Peyer's patch (tissue), 4 donors: ENCODE data around the gene AP4E1. TPM values are rescaled to one million over a fixed set of nuclear protein-coding genes. Genes with fewer than 3 reads are reported as not detected.
"Not testable (repeated sequence)": the region's sequence is repeated elsewhere in the genome, so short reads cannot be mapped to it uniquely, and the experiment has no call there.

Experiments used
- DNase-seq, 3 donors: peaks; one replicate each; pipeline ENCODE4 v3.0.0-alpha.2; 2017 to 2019
- H3K27ac ChIP-seq, 4 donors: fragments of 200-600 bp; sonication (generic); one replicate each; pipeline ENCODE4 v1.5.1; 2016 to 2019
- H3K27me3 ChIP-seq, 2 donors: fragments of 200-600 bp; sonication (generic); one replicate each; pipeline ENCODE4 v1.5.1; 2019
- H3K36me3 ChIP-seq, 3 donors: fragments of 200-600 bp; sonication (generic); one replicate each; pipeline ENCODE4 v1.5.1; 2016 to 2019
- H3K4me1 ChIP-seq, 4 donors: fragments of 200-600 bp; sonication (generic); one replicate each; pipeline ENCODE4 v1.5.1; 2016 to 2019
- H3K4me3 ChIP-seq, 4 donors: fragments of 200-600 bp; sonication (generic); 1 replicate in 3 of 4; 2 replicates in 1 of 4; pipeline ENCODE4 v1.5.1; 2016 to 2019; ENCODE audit warnings: mild to moderate bottlenecking in 1 of 4
- H3K9me3 ChIP-seq, 4 donors: fragments of 200-600 bp; sonication (generic); one replicate each; pipeline ENCODE4 v1.5.1; 2016 to 2019; ENCODE audit warnings: mild to moderate bottlenecking in 1 of 4
- POLR2A ChIP-seq, 2 donors: fragments of 450-650 bp; IDR thresholded peaks; one replicate each; pipeline ENCODE4 v1.5.1; 2017; ENCODE audit warnings: antibody characterized with exemption in 2 of 2, mild to moderate bottlenecking in 2 of 2, moderate library complexity in 2 of 2
- total RNA-seq, 4 donors: library from RNA; depleted of rRNA; stranded (reverse); fragments of >200 nt; gene quantifications; one replicate each; pipeline ENCODE4 v1.1.0, GENCODE V29; 2016
- TF ChIP-seq, protein P1 (sequence below), 6 experiments: fragments of 450-650 bp in 4 of 6; fragments of 200-600 bp in 2 of 6; sonication (generic) in 1 of 6; IDR thresholded peaks; one replicate each; pipeline ENCODE4 v1.5.1; 2017 to 2019; ENCODE audit warnings: antibody characterized with exemption in 6 of 6, mild to moderate bottlenecking in 3 of 6, moderate library complexity in 1 of 6

The AP4E1 gene
- total RNA-seq, 4 donors from 2014 or later, result 8.3 to 13.7 (median 11.9) TPM

DNA sequence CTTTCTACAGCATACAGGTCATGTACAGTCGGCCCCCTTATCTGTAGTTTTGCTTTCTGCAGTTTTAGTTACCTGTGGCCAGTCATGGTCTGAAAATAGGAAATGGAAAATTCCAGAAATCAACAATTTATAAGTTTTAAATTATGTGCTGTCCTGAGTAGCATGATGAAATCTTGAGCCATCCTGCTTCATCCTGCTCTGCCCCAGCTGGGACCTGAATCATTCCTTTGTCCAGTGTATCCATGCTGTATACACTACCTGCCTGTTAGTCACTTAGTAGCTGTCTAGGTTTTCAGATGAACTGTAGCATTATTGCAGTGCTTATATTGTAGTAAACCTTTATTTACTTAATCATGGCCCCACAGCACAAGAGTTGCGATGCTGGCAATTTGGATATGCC is 44.8 kb downstream of the AP4E1 start:
- TF ChIP-seq POLR2A (IDR thresholded peaks at IDR 0.05), result no peak
- TF ChIP-seq, protein P1, sequence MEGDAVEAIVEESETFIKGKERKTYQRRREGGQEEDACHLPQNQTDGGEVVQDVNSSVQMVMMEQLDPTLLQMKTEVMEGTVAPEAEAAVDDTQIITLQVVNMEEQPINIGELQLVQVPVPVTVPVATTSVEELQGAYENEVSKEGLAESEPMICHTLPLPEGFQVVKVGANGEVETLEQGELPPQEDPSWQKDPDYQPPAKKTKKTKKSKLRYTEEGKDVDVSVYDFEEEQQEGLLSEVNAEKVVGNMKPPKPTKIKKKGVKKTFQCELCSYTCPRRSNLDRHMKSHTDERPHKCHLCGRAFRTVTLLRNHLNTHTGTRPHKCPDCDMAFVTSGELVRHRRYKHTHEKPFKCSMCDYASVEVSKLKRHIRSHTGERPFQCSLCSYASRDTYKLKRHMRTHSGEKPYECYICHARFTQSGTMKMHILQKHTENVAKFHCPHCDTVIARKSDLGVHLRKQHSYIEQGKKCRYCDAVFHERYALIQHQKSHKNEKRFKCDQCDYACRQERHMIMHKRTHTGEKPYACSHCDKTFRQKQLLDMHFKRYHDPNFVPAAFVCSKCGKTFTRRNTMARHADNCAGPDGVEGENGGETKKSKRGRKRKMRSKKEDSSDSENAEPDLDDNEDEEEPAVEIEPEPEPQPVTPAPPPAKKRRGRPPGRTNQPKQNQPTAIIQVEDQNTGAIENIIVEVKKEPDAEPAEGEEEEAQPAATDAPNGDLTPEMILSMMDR (IDR thresholded peaks at IDR 0.05), result no peak
- Histone ChIP-seq H3K27me3 (no peaks in the 10 kb centered on the region), H3K27ac (no peak overlapping the region), H3K4me3 (no peak overlapping the region), H3K4me1 (no peaks in the 10 kb centered on the region), H3K36me3 (peaks cover 0 to 75% (median 0%) of the 10 kb centered on the region in 3 donors), H3K9me3 (no peaks in the 10 kb centered on the region)
- DNase-seq, result no peak

DNA sequence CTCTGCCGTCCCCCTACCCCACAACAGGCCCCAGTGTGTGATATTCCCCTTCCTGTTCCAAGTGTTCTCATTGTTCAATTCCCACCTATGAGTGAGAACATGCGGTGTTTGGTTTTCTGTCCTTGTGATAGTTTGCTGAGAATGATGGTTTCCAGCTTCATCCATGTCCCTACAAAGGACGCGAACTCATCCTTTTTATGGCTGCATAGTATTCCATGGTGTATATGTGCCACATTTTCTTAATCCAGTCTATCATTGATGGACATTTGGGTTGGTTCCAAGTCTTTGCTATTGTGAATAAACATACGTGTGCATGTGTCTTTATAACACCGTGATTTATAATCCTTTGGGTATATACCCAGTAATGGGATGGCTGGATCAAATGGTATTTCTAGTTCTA is 46.4 kb downstream of the AP4E1 start:
- H3K4me3 ChIP-seq, DNase-seq, H3K4me1 ChIP-seq, H3K27me3 ChIP-seq, H3K27ac ChIP-seq, H3K9me3 ChIP-seq: not testable (repeated sequence)
- H3K36me3 ChIP-seq, result peaks cover 0 to 85% (median 0%) of the 10 kb centered on the region in 3 donors

DNA sequence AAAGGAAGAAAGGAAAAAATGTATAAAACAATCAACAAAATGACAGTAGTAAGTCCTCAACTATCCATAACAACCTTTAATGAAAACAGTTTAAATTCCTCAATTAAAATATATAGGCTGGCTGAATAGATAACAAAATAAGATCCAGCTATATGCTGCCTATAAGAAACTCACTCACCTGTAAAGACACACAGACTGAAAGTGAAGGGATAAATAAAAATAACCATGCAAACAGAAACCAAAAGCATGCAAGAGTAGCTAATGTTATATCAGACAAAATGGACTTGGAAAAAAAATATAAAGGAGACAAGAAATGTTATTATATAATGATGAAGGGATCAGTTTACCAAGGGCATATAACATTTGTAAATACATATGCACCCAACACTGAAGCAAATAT is 51.2 kb downstream of the AP4E1 start:
- Histone ChIP-seq H3K4me3 (no peak overlapping the region), H3K27me3 (no peaks in the 10 kb centered on the region), H3K36me3 (peaks cover 0 to 67% (median 0%) of the 10 kb centered on the region in 3 donors), H3K27ac (no peak overlapping the region), H3K9me3 (no peaks in the 10 kb centered on the region), H3K4me1 (no peaks in the 10 kb centered on the region)
- TF ChIP-seq POLR2A (IDR thresholded peaks at IDR 0.05), result no peak
- TF ChIP-seq, protein P1 (IDR thresholded peaks at IDR 0.05), result no peak
- no peak for DNase-seq

DNA sequence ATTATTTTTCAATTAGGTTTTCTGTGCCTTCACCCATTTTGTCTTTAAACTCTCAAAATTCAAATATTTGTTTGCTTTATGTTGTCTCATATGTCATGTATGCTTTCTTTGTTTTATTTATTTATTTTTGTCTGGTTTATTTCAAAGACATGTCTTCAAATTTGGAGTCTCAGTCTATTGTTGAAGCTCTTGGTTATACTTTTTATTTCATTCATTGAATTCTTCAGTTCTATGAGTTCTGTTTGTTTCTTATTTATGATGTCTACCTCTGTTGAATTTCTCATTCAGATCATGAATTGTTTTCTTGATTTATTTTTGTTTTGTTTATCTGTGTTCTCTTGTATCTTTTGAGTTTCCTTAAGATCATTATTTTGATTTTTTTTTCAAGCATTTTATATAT is 55.6 kb downstream of the AP4E1 start:
- TF ChIP-seq, protein P1 (IDR thresholded peaks at IDR 0.05), result no peak
- no peak for TF ChIP-seq POLR2A (IDR thresholded peaks at IDR 0.05)
- Histone ChIP-seq H3K27me3 (no peaks in the 10 kb centered on the region), H3K36me3 (peaks cover 0 to 31% (median 0%) of the 10 kb centered on the region in 3 donors), H3K4me1 (no peaks in the 10 kb centered on the region), H3K9me3 (peaks cover 0 to 6% (median 0%) of the 10 kb centered on the region in 4 donors), H3K4me3 (no peak overlapping the region), H3K27ac (no peak overlapping the region)
- no peak for DNase-seq

DNA sequence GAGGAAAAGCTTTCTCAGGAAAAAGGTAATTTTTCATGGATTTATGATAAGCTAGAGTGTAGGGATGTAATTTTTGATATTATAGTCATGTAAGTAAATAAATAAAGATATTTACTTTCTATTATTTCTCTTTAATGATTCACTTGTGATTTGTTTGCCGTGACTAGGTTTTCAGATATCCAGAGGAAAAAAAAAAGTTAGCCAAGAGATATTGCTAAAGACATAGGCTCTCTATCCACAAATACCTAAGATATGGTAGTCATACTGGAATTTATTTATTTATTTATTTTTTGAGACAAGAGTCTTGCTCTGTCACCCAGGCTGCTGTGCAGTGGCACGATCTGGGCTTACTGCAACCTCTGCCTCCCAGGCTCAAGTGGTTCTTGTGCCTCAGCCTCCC is 59.9 kb downstream of the AP4E1 start:
- H3K4me1 ChIP-seq, result no peaks in the 10 kb centered on the region
- H3K27me3 ChIP-seq, result no peaks in the 10 kb centered on the region
- no peak for TF ChIP-seq POLR2A (IDR thresholded peaks at IDR 0.05)
- TF ChIP-seq, protein P1 (IDR thresholded peaks at IDR 0.05), result no peak
- no peak overlapping the region for H3K27ac ChIP-seq
- DNase-seq, result no peak
- H3K4me3 ChIP-seq, result no peak overlapping the region
- H3K36me3 ChIP-seq, result peaks cover 0 to 40% (median 0%) of the 10 kb centered on the region in 3 donors
- peaks cover 0 to 6% (median 2%) of the 10 kb centered on the region in 4 donors for H3K9me3 ChIP-seq

DNA sequence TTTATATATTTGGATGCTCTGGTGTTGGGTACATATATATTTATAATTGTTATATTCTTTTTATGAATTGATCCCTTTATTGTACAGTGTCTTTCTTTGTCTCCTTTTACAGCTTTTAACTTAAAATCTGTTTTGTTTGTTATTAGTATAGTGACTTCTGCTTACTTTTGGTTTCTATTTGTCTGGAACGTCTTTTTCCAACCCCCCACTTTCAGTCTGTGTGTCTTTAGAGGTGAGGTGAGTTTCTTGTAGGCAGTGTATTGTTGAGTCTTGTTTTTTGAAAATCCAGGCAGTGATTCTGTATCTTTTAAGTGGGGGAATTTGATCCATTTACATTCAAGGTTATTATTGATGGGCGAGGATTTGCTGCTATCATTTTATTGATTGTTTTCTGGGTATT is 62.0 kb downstream of the AP4E1 start:
- H3K27me3 ChIP-seq, result no peaks in the 10 kb centered on the region
- TF ChIP-seq POLR2A (IDR thresholded peaks at IDR 0.05), result no peak
- TF ChIP-seq, protein P1 (IDR thresholded peaks at IDR 0.05), result no peak
- H3K4me3 ChIP-seq, result no peak overlapping the region
- H3K36me3 ChIP-seq, result peaks cover 0 to 56% (median 0%) of the 10 kb centered on the region in 3 donors
- DNase-seq, result no peak
- H3K4me1 ChIP-seq, result no peaks in the 10 kb centered on the region
- H3K9me3 ChIP-seq, result peaks cover 0 to 3% (median 0%) of the 10 kb centered on the region in 4 donors
- no peak overlapping the region for H3K27ac ChIP-seq
